SW 1271 (cell line): ENCODE results near the gene IFI27L2.

Experiments
- DNase-seq, 2 experiments: peaks; one replicate each; lab custom pipeline; 2025; lab: John Stamatoyannopoulos, UW

Gene IFI27L2

GRCh38 chr14:94100847-94101246, 28.6 kb downstream of the IFI27L2 start:
- no peak for DNase-seq

- no peak for DNase-seq
These were observed 30.4 kb downstream of the IFI27L2 start for GRCh38 chr14:94099006-94099405.

- no peak for DNase-seq
These were observed 30.9 kb downstream of the IFI27L2 start for GRCh38 chr14:94098326-94098992.

GRCh38 chr14:94097091-94097490, 32.3 kb downstream of the IFI27L2 start:
- DNase-seq = no peak

GRCh38 chr14:94093418-94093817, 36.0 kb downstream of the IFI27L2 start:
- no peak for DNase-seq

GRCh38 chr14:94089479-94089878, 39.9 kb downstream of the IFI27L2 start:
- no peak for DNase-seq

- no peak for DNase-seq
These were observed 40.9 kb downstream of the IFI27L2 start for GRCh38 chr14:94088516-94088915.

- DNase-seq = no peak
These were observed 41.5 kb downstream of the IFI27L2 start for GRCh38 chr14:94087891-94088290.

GRCh38 chr14:94081386-94081820, 48.0 kb downstream of the IFI27L2 start:
- no peak for DNase-seq

GRCh38 chr14:94080621-94081385, 48.6 kb downstream of the IFI27L2 start, which contains the start of the genes DDX24 and IFI27L1:
DDX24 (minus strand) TSS chr14:94081202; CDS start chr14:94079742, 1,460 bp downstream.
IFI27L1 (plus strand) TSS chr14:94081310; CDS start chr14:94096938, 15,628 bp downstream.
- peak; percentile 68 to 92 for DNase-seq

- DNase-seq = peak in 1 of 2 experiments; percentile 30
These were observed 49.3 kb downstream of the IFI27L2 start for GRCh38 chr14:94079891-94080620.

GRCh38 chr14:94077823-94078222, 51.6 kb downstream of the IFI27L2 start:
- DNase-seq = no peak
